GM21529 (cell line): ENCODE measurements around the gene IGSF9B.

Experiments
- ATAC-seq: cut with Tn5 transposase; IDR thresholded peaks from one replicate; pipeline ENCODE4 v1.9.1; 2021; ENCODE audit not compliant: unreplicated experiment

The IGSF9B gene

DNA sequence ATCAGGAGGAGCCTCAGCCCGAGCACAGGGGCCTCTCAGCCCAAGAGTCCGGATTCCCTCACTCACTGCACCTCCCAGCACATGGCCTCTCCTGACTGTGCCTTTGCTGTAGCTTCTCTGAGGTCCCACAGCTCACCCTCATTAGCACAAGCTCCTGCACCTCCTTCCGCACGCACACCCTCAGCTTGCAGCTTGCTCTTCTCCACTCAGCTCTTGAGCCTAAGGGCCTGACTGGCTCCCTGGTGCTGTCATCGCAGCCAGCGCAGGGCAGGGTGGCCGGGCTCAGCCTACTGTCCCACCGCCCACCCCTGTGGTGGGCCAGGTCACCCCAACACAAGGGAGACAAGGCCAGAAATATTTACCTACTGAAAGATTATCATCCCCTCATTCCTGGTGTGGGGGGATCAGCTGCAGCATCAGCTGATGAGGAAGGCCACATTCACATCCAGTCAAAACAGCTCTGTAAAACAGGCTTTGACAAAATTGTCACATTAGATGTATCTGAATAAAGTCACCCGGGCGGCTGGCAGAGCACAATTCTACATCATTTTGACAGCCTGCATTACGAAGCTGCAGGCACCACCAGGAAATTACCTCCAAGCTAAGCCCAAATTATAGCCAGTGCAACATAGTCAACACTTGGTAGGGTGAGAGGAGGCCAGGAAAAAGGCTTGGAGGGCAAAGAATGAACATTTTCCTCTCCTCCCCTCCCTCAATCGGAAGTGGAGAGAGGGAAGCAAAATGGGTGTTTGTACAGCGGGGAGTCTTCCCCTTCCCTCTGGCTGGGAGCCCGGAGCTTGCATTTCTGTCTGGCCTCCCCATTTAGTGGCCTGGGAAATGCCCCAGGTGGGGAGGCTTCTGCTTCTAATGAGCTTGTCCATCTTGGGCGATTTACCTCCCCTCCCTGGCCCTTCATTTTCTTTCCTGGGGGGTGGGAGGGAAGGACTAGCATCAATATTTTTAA is 29.5 kb upstream of the IGSF9B start:
- no peak for ATAC-seq

DNA sequence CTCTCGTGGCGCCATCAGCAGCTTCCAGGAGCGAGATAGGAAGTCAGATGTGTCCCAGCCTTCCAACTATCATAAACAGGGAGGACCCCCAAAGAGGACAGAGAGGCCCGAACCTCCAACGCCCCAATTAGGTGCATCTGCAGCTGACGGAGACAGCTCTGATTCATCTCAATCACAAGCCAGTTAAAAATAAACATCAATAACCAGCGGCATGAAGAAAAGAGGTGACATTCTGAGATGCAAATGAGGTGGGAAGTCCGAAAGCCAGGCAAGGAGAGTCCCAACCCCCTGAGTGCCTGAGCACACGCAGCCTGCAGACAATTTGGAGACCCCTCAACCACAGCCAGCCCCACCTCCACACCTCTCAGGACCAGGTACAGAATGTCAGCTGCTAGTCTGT is 28.1 kb upstream of the IGSF9B start:
- ATAC-seq: peak; percentile 66

DNA sequence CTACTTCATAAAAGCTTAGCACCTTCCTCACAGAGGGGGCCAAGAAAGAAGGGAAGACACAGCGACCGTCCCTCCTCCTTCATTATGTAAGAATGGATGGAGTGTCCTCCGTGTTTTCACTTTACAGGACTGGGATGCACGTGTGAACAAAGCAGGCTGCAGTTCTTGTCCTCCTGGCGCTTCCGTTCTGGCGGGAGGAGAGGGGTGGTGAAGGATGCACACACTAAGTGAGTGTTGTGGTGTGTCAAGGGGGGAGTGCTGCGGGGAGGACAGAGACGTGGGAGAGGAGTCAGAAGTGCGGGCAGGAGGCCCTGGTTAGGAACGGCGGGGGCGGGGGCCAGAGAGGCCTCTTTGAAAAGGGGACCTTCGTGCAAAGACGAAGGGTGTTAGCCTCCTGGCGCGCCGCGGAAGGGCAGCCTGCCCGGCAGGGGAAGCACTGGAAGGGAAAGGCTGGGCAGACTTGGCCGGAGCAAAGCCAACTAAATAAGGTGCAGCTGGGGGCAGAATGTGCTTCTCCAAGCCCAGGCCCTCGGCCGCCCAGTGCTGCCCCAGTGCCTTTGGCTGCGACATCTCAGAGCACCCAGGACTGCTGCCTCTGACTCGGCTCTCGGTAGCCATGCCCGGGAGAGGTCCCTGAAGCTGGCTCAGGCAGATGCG is 27.0 kb upstream of the IGSF9B start:
- no peak for ATAC-seq

GRCh38 chr11:133982876-133983275 is 26.1 kb upstream of the IGSF9B start:
- no peak for ATAC-seq

GRCh38 chr11:133982151-133982550 is 25.4 kb upstream of the IGSF9B start:
- no peak for ATAC-seq

GRCh38 chr11:133981156-133981555 is 24.4 kb upstream of the IGSF9B start:
- ATAC-seq: no peak

- ATAC-seq: no peak
Measured at GRCh38 chr11:133980665-133981064, 23.9 kb upstream of the IGSF9B start.

DNA sequence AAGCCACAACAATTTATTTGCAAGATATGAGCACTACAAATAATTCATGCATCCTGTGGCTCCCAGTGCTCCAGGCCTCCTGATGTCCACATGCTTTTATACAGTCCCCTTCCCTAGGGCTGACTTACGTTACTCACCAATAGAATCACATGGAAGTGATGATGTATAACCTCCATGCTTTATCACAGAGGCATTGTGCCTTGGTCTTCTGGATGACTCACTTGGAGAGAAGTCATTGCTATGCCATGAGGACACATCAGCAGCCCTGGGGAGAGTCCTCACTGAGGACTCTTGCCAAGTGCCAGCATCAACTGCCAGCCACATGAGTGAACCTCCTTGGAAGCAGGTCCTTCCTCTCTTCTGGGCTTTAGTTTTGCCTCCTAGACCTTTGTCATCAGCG is 22.0 kb upstream of the IGSF9B start:
- no peak for ATAC-seq

- peak; percentile 99 for ATAC-seq
Measured at GRCh38 chr11:133977067-133977677, 20.4 kb upstream of the IGSF9B start.

DNA sequence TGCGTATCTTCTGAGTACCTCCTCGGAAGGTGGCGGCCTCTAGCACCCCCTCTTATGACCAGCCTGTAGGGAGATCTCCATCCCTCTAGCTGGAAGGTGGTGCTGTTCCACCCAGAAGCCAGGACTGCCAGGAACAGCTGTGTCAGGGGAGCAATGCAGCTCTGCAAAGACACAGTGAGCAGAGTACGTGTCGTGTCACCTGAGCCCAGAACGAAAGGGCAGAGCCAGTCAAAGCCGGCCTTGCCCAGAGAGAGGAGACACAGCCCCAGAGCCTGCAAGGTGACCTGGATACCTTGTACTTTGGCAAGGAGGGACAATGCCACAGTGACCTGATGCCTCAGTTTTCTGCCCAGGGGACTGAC is 18.7 kb upstream of the IGSF9B start:
- ATAC-seq: no peak

DNA sequence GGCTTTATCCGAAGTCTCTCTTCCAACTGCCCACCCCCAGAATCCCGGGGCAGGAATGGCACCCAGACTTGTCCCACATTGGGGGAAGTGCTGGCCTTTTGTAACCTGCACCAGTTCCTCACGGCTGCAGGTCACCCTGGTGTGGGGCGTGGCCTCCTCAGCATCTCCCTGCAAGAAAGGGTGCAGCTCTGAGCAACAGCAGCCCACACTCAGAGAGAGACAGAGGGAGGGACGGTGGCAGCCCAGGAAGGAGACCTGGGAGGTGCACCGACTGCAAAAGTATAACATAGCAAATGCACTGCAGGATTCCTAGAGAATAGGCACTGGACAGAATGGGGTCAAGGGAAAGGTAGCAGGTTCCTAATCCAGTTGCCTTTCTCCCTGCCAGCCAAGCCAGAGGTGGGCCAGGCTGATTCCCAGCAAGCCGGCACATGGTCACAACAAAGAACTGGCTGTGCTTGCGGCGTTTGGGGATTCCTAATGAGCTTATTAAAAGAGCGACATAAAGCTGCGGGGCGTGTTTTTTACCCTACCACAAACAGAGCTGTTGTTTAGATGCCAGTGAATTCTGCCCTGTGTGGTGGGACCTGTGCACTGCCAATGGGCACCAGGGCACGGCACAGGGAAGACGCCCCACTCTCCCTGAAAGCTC is 18.2 kb upstream of the IGSF9B start:
- ATAC-seq: no peak

GRCh38 chr11:133971881-133972280 is 15.1 kb upstream of the IGSF9B start:
- no peak for ATAC-seq

GRCh38 chr11:133969112-133969511 is 12.3 kb upstream of the IGSF9B start:
- ATAC-seq: no peak

- ATAC-seq: no peak
Measured at GRCh38 chr11:133968300-133968699, 11.5 kb upstream of the IGSF9B start.

- ATAC-seq: no peak
Measured at GRCh38 chr11:133967599-133968238, 11.0 kb upstream of the IGSF9B start.

DNA sequence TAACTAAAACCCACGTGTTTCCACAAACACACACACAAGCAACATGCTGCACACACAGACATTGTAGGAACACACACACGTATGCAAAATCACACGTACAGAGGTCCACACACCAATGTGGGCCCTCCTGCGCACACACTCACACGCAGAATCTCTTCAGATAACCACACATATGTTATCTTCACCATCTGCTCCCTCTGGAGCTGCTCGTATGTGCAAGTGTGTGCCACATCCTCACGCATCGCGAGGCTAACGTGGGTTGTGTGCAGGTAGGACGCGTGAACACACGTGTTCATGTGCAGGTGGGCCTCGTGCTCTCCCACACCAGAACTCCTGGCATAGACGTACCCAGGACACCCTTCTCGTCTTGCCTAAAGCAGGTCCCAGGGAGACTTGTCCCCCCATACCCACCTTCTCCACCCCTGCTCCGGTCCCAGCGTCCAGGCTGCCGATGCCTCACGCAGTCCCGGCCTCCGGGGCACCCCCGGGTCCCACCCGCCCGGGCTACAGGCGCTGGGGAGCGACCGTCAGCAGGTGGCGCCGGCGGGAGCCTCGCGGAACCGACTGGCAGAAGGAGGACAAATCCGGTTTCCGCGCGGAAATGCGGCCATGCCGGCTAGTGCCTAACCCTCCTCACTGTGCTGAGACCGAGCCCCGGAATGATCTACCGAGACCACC is 10.3 kb upstream of the IGSF9B start:
- ATAC-seq: no peak

- ATAC-seq: no peak
Measured at GRCh38 chr11:133966172-133966651, 9.4 kb upstream of the IGSF9B start.

DNA sequence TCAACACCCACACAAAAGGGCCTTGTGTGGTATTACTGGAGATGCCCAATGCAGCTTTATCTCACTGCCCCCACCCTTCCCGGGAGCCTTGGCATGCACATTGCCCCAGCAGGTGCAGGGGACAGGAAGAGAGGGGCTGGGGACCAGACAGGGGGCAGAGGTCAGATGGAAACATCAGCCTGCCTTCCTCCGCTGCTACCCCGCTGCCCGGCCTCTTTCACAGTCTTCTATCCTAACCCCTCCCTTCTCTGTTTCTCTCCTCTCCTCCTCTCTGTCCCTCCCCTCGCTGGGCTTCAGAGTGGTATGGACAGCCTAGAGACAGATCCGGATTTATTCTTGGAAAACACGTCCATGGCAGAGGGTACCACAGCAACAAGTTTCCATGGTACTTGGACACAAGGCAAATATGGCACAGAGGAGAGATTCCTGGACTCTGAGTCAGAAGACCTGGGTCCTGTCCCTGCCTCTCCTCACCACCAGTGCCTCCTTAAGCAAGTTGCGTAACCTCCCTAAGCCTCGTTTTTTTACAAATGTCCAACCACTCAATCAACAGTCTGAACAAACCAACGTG is 8.3 kb upstream of the IGSF9B start:
- ATAC-seq: no peak

DNA sequence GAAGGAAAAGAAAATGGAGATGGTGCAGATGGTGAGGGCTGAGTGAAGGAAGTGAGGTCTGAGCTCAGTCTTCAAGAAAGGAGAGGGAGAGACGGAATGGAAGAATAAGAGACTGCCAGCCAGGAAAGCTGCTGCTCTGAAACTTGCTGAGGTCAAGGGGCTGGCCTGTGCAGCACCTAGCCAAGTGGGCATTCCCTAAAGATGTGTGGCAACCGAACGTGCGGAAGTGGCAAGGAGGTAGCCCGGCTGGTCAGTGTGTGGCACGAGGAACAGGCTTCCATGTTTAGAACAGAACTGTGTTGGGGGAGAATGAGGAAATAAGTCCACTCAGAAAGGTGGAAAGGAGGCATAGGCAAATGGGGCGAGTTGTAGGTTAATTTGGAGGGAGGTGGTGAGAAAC is 7.6 kb upstream of the IGSF9B start:
- no peak for ATAC-seq

DNA sequence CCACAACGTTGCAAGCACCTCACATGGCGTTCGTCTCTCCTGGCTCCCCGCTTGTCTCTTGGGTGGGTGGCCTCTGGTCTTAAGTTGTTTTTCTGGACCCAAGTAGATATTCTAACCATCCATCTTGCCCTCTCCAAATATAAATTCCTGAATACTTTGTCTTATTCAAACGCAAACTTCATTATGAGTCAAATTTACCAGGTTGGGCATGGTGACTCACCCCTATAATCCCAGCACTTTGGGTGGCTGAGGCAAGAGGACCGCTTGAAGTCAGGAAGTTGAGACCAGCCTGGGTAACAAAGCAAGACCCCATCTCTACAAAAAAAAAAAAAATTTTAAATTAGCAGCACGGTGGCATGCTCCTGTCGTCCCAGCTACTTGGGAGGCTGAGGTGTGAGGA is 5.1 kb upstream of the IGSF9B start:
- ATAC-seq: no peak
